Keratinocyte (primary cell): ENCODE measurements around the gene DIRAS1. TPM values are rescaled to one million over a fixed set of nuclear protein-coding genes. Genes with fewer than 3 reads are reported as not detected.

Experiments
- DNase-seq: peaks from one replicate; pipeline ENCODE4 v3.0.0-alpha.2; 2011; ENCODE audit warnings: low read depth, missing footprints, low spot score
- FAIRE-seq: peaks from 2 replicates; lab custom pipeline; 2011; peaks lifted over from hg19 to GRCh38; lab: Jason Lieb, UNC
- H2AFZ ChIP-seq: 2 replicates; pipeline ENCODE4 v1.6.0; 2012; ENCODE audit warnings: low read length, control low read depth, inconsistent platforms; ENCODE audit not compliant: control insufficient read depth
- H3K27ac ChIP-seq: 2 replicates; pipeline ENCODE4 v1.5.1; 2011; ENCODE audit warnings: low read length; ENCODE audit not compliant: control insufficient read depth, insufficient read depth
- H3K27me3 ChIP-seq: 3 replicates; pipeline ENCODE4 v1.6.0; 2011; ENCODE audit warnings: low read length; ENCODE audit not compliant: control insufficient read depth, insufficient read depth; ENCODE audit errors: extremely low read depth
- H3K36me3 ChIP-seq, 2 experiments: 2 replicates in 1 of 2; 3 replicates in 1 of 2; pipeline ENCODE4 v1.5.1; 2011; ENCODE audit warnings: low read length in 2 of 2, mild to moderate bottlenecking in 1 of 2; ENCODE audit not compliant: control insufficient read depth in 2 of 2, insufficient read depth in 2 of 2; ENCODE audit errors: extremely low read depth in 1 of 2
- H3K4me1 ChIP-seq: 3 replicates; pipeline ENCODE4 v1.5.1; 2011; ENCODE audit warnings: low read length; ENCODE audit not compliant: control insufficient read depth, insufficient read depth; ENCODE audit errors: extremely low read depth
- H3K4me2 ChIP-seq: 3 replicates; pipeline ENCODE4 v1.6.0; 2011; ENCODE audit warnings: low read depth, low read length; ENCODE audit not compliant: control insufficient read depth, insufficient read depth; ENCODE audit errors: extremely low read depth
- H3K4me3 ChIP-seq, 3 experiments: fragments of 200-600 bp in 1 of 3; sonication (generic) in 1 of 3; 2 replicates in 2 of 3; 3 replicates in 1 of 3; pipeline ENCODE4 v1.5.1; 2011 to 2016; ENCODE audit warnings: low read length in 3 of 3, mild to moderate bottlenecking in 3 of 3, control low read depth in 2 of 3, inconsistent platforms in 1 of 3, low read depth in 1 of 3, mixed read lengths in 1 of 3, mixed run types in 1 of 3, moderate library complexity in 1 of 3; ENCODE audit not compliant: control insufficient read depth in 2 of 3, insufficient read depth in 2 of 3; ENCODE audit errors: extremely low read depth in 1 of 3
- H3K79me2 ChIP-seq: 2 replicates; pipeline ENCODE4 v1.6.0; 2012; ENCODE audit warnings: low read length; ENCODE audit not compliant: control insufficient read depth, insufficient read depth
- H3K9ac ChIP-seq: 3 replicates; pipeline ENCODE4 v1.6.0; 2011; ENCODE audit warnings: low read length; ENCODE audit not compliant: control insufficient read depth, insufficient read depth; ENCODE audit errors: extremely low read depth
- H3K9me1 ChIP-seq: 3 replicates; pipeline ENCODE4 v1.6.0; 2011; ENCODE audit warnings: low read length; ENCODE audit not compliant: control insufficient read depth, insufficient read depth; ENCODE audit errors: extremely low read depth
- H3K9me3 ChIP-seq: 2 replicates; pipeline ENCODE4 v1.5.1; 2012; ENCODE audit warnings: low read depth, low read length; ENCODE audit not compliant: control insufficient read depth
- H4K20me1 ChIP-seq: 3 replicates; pipeline ENCODE4 v1.6.0; 2011; ENCODE audit warnings: low read length; ENCODE audit not compliant: control insufficient read depth, insufficient read depth; ENCODE audit errors: extremely low read depth
- EZH2 ChIP-seq: IDR thresholded peaks from one replicate; pipeline ENCODE4 v1.6.1; 2012; ENCODE audit warnings: inconsistent platforms, mild to moderate bottlenecking, low read length, moderate library complexity
- dilution Hi-C: fragments of 300-500 bp; cut with MboI; formaldehyde crosslinking; loops from one replicate; pipeline ENCODE4 v1.7.0; 2020; ENCODE audit warnings: low sequenced_read_pairs; ENCODE audit not compliant: extremely low pct_ligation_motif_present
- polyA plus RNA-seq, 5 experiments: library from polyadenylated mRNA; depleted of rRNA in 3 of 5; stranded (reverse) in 3 of 5; stranded (forward) in 1 of 5; unstranded in 1 of 5; fragments of >200 nt; gene quantifications; 1 replicate in 1 of 5; 2 replicates in 3 of 5; 3 replicates in 1 of 5; pipeline versions ENCODE4 v1.2.1 to v1.2.3, GENCODE V29; 2011 to 2012; ENCODE audit warnings: missing spikeins in 2 of 5, low read depth in 1 of 5, low replicate concordance in 1 of 5
- TF ChIP-seq, protein P1 (sequence below), 3 experiments: IDR thresholded peaks in 1 of 3; conservative IDR thresholded peaks in 1 of 3; optimal IDR thresholded peaks in 1 of 3; 2 replicates in 2 of 3; 3 replicates in 1 of 3; pipeline versions ENCODE3 to v1.5.1; 2011; ENCODE audit warnings: low read length in 3 of 3, mild to moderate bottlenecking in 3 of 3, moderate library complexity in 2 of 3, control low read depth in 1 of 3, inconsistent platforms in 1 of 3; ENCODE audit not compliant: insufficient read depth in 2 of 3; ENCODE audit errors: extremely low read depth in 1 of 3

Gene DIRAS1
- polyA plus RNA-seq, 1 donor (not counting 4 experiments of a cell fraction or from before 2014, with no cell fraction given): 0.10 TPM

DNA sequence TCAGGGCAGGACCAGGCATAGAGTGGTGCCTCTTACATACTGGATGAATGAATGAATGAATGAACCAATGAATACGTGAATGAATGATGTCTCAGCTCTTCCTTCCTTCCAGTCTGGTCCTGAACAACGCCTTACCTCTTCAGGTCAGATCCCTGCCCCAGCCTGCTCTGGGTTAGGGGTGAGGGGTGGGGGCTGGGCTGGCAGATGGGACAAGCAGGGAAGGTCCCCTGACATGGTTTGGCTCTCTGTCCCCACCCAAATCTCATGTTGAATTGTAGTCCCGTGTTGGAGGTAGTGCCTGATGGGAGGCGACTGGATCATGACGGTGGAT is 9.3 kb downstream of the DIRAS1 start:
- no peak for DNase-seq
- no peaks in the 10 kb centered on the region for H3K9me1 ChIP-seq
- H3K27ac ChIP-seq: no peak overlapping the region
- dilution Hi-C loops: no loop called here
- no peaks in the 10 kb centered on the region for H4K20me1 ChIP-seq
- no peak for FAIRE-seq
- peaks cover 9% of the 10 kb centered on the region for H3K9me3 ChIP-seq
- H3K36me3 ChIP-seq: no peaks in the 10 kb centered on the region
- H2AFZ ChIP-seq: no peak overlapping the region
- no peak overlapping the region for H3K9ac ChIP-seq
- no peaks in the 10 kb centered on the region for H3K4me1 ChIP-seq
- no peaks in the 10 kb centered on the region for H3K79me2 ChIP-seq
- no peaks in the 10 kb centered on the region for H3K27me3 ChIP-seq
- TF ChIP-seq, protein P1, sequence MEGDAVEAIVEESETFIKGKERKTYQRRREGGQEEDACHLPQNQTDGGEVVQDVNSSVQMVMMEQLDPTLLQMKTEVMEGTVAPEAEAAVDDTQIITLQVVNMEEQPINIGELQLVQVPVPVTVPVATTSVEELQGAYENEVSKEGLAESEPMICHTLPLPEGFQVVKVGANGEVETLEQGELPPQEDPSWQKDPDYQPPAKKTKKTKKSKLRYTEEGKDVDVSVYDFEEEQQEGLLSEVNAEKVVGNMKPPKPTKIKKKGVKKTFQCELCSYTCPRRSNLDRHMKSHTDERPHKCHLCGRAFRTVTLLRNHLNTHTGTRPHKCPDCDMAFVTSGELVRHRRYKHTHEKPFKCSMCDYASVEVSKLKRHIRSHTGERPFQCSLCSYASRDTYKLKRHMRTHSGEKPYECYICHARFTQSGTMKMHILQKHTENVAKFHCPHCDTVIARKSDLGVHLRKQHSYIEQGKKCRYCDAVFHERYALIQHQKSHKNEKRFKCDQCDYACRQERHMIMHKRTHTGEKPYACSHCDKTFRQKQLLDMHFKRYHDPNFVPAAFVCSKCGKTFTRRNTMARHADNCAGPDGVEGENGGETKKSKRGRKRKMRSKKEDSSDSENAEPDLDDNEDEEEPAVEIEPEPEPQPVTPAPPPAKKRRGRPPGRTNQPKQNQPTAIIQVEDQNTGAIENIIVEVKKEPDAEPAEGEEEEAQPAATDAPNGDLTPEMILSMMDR (optimal IDR thresholded peaks at IDR 0.05 in 1 of 3, IDR thresholded peaks at IDR 0.05 in 1 of 3, conservative IDR thresholded peaks at IDR 0.05 in 1 of 3; ENCODE audit: extremely low read depth in 1 of 3, insufficient read depth in 2 of 3, low read length in 3 of 3): no peak
- no peak for TF ChIP-seq EZH2
- H3K4me2 ChIP-seq: no peak overlapping the region
- H3K4me3 ChIP-seq: no peak overlapping the region

DNA sequence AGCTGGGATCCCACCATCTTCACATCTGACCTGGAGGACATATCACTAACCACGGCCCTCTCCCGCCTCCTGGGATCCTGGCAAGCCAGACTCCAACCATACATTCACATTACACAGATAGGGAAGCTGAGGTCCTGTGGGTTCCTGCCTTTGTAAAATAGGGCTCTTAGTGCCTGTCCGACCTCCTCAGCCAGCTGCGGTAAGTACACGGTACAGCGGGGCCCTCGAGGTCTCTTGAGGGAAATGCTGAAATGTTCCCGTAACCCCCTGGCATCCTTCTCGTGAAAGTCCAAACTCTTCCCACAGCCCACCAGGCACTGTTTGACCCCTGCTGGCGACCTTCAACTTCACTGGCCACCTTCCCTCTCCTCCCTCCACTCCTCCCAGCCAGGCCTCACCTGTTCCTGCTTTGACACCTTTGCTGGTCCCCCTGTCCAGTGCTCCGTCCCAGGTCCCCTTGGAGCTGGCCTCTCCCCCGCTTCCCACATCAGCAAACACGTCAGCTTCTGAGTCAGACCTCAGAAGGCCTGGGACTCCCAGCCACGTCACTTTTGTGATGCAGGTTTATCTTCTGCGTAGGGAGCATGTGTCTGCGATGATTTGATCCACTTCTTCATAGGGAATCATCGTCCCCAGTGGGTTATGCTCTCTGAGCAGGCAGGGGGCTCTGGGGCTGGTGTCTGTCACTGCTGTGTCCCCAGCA is 9.8 kb downstream of the DIRAS1 start:
- Histone ChIP-seq H3K4me2 (no peak overlapping the region), H3K9ac (no peak overlapping the region)
- no peak for FAIRE-seq

More for the DNA sequence above, 9.8 kb downstream of the DIRAS1 start:
- dilution Hi-C loops: no loop called here
- H4K20me1 ChIP-seq: no peaks in the 10 kb centered on the region
- H3K36me3 ChIP-seq: no peaks in the 10 kb centered on the region
- DNase-seq: no peak
- H3K27ac ChIP-seq: no peak overlapping the region
- H3K79me2 ChIP-seq: no peaks in the 10 kb centered on the region
- TF ChIP-seq, protein P1 (optimal IDR thresholded peaks at IDR 0.05 in 1 of 3, IDR thresholded peaks at IDR 0.05 in 1 of 3, conservative IDR thresholded peaks at IDR 0.05 in 1 of 3; ENCODE audit: extremely low read depth in 1 of 3, insufficient read depth in 2 of 3, low read length in 3 of 3): no peak
- no peak for TF ChIP-seq EZH2
- peaks cover 9% of the 10 kb centered on the region for H3K9me3 ChIP-seq
- H3K4me1 ChIP-seq: no peaks in the 10 kb centered on the region
- no peaks in the 10 kb centered on the region for H3K9me1 ChIP-seq
- no peaks in the 10 kb centered on the region for H3K27me3 ChIP-seq
- no peak overlapping the region for H2AFZ ChIP-seq
- no peak overlapping the region for H3K4me3 ChIP-seq
